ENCODE data around the gene GOLGA7B.

The GOLGA7B gene

DNA sequence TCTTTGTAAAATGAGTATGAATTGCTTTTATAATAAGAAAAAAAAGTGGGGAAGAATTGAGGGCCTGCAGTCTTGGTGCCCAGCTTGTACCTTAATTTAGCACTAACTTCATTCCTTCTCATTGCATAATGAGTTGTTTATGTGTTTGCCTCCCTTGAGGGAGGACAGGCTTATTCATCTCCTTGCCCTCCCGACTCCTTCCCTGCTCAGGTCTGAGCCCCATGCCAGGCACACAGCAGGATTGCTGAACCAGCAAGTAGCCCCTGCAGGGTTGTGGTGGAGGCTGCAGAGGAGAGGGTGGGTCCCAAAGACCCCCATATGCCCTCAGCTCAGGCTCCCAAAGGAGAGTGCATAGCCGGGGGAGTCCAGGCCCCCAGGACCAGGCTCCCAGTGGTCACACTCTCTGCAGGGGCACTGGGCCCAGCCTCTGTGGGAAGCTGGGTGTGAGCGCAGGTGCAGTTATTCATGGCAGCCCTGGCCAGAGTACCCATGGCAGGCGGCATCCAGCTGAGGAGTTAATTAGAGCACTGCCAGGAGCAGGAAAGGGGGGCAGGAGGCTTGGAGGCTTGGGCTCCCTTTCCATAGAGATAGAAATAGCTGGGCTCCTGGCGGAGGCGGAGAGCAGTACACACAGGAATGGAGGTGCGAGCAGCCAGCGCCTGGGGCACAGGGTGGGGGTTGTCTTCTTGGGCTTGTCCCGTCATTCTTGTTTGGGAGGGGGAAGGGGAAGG, 28.2 kb upstream of the GOLGA7B start:
- H3K4me3 ChIP-seq (ENCODE audit: control insufficient read depth, low read depth, low read length) = no peak overlapping the region
- TF ChIP-seq, protein P1, sequence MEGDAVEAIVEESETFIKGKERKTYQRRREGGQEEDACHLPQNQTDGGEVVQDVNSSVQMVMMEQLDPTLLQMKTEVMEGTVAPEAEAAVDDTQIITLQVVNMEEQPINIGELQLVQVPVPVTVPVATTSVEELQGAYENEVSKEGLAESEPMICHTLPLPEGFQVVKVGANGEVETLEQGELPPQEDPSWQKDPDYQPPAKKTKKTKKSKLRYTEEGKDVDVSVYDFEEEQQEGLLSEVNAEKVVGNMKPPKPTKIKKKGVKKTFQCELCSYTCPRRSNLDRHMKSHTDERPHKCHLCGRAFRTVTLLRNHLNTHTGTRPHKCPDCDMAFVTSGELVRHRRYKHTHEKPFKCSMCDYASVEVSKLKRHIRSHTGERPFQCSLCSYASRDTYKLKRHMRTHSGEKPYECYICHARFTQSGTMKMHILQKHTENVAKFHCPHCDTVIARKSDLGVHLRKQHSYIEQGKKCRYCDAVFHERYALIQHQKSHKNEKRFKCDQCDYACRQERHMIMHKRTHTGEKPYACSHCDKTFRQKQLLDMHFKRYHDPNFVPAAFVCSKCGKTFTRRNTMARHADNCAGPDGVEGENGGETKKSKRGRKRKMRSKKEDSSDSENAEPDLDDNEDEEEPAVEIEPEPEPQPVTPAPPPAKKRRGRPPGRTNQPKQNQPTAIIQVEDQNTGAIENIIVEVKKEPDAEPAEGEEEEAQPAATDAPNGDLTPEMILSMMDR (conservative IDR thresholded peaks at IDR 0.05; ENCODE audit: control insufficient read depth, insufficient read depth, low read depth, low read length) = no peak
- DNase-seq (ENCODE audit: low read depth) = no peak

DNA sequence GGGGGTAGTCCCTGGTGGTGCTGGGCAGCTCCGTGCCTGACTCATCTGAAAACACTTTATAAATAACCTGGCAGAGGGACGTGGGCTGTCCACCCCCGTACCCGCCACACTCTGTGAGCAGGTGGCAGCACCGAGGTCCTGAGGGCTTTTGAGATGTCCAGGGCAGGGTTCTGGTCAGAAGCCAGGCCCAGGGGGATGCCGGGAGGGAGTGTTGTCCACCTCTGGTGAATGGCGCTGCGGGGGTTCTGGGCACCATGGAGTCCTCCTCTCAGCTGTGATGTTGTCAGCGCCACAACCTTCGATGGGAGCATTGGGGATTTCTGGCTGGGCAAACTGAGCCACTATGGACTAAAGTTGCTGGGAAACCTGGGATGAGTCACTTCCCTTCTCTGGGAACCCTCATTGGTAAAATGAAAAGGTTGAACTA, 27.4 kb upstream of the GOLGA7B start:
- TF ChIP-seq, protein P1 (conservative IDR thresholded peaks at IDR 0.05; ENCODE audit: control insufficient read depth, insufficient read depth, low read depth, low read length) = no peak
- H3K4me3 ChIP-seq (ENCODE audit: control insufficient read depth, low read depth, low read length) = no peak overlapping the region
- DNase-seq (ENCODE audit: low read depth) = no peak

DNA sequence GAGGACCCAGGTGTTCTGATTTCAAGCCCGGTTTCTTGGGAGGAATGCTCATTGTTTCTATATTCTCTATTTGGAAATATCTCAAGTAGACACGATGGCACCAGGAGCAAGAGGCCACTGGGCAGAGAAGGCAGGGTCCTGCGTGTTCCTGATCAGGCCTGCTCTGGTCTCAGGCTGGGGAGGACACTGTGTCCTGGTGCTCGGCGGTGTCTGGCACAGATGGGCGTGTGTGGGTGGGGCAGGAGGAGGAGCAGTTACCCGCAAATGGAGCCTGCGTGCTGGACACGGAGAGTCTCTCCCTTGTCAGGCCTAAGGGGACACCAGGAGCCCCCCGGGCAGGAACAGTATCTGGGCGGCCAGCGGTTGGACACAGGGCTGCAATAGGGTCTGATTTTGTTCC, 25.9 kb upstream of the GOLGA7B start:
- TF ChIP-seq, protein P1 (conservative IDR thresholded peaks at IDR 0.05; ENCODE audit: control insufficient read depth, insufficient read depth, low read depth, low read length) = no peak
- no peak for DNase-seq (ENCODE audit: low read depth)
- H3K4me3 ChIP-seq (ENCODE audit: control insufficient read depth, low read depth, low read length) = no peak overlapping the region

DNA sequence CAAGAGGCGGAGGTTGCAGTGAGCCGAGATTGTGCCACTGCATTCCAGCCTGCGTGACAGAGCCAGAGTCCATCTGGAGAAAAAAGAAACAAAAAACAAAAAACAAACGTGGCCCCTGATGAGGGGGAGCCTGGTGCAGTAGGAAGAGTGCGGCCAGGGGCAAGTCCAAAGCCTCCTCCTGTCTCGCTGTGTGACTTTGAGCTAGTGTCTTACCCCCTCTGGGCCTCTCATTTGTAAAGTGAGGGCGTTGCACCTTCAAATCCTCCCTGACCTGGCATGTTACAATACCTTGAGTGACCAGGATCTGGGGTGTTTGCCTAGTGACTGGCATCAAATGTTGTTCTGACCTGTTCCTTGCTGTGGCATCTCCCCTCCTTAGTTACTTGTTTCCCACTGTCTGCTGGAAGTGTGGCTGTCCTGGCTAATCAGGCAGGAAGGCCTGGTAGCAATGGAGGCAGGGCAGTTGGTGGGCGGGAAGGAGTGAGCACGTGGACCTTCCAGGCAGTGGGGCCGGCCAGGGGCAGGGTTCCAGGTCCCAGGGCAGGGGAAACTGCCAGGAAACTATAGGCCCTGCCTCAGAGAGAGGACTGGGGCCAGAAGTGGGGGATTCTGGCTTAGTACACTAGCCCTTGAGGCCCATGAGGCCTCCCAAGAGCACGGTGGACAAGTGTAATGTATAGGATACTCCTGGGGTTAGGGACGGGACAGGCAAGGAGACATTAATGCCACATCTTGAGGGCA, 24.5 kb upstream of the GOLGA7B start:
- TF ChIP-seq, protein P1 (conservative IDR thresholded peaks at IDR 0.05; ENCODE audit: control insufficient read depth, insufficient read depth, low read depth, low read length) = no peak
- no peak overlapping the region for H3K4me3 ChIP-seq (ENCODE audit: control insufficient read depth, low read depth, low read length)
- no peak for DNase-seq (ENCODE audit: low read depth)

DNA sequence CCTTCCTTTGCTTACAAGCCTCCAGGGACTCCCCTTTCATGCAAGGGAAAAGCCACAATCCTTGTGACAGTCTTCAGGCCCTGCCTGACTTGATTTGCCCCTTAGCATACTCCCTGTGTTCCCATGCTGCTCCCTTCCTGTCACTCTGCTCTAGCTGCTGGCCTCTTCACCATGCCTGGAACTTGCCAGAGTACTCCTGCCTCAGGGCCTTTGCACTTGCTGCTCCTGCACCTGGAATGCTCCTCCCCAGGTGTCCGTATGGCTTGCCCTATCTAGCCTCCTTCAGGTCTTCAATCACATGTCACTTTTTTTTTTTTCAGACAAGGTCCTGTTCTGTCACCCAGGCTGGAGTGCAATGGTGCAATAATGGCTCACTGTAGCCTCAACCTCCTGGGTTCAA, 22.8 kb upstream of the GOLGA7B start:
- no peak overlapping the region for H3K4me3 ChIP-seq (ENCODE audit: control insufficient read depth, low read depth, low read length)
- no peak for DNase-seq (ENCODE audit: low read depth)
- TF ChIP-seq, protein P1 (conservative IDR thresholded peaks at IDR 0.05; ENCODE audit: control insufficient read depth, insufficient read depth, low read depth, low read length) = no peak

DNA sequence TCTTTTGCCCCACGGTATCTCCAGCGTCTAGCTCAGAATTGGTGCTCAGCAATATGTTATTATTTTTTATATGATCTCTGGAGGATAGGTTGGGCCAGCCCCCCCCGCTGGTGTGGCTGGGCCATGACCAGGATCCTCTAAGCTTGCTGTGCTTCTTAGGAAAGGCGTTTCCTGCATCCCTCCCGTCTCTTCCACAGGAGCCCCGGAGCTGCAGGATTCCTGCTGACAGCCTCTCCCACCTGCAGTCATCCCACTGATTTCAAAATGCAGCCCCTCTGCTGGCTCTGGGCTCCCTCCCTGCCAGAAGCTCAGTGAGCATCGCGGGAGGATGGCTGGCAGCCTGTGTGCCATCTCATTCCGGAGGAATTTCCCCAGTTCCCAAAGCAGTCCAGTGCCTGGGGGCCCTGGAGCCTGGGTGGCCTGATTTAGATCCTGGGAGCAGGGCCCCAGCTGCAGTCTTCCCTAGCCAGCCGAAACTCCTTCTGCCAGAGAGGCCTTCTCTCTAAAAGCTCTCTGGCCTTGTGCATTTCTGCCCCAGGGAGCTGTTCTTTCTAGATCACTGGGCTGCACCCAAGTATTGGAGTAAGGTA, 21.8 kb upstream of the GOLGA7B start:
- TF ChIP-seq, protein P1 (conservative IDR thresholded peaks at IDR 0.05; ENCODE audit: control insufficient read depth, insufficient read depth, low read depth, low read length) = no peak
- H3K4me3 ChIP-seq (ENCODE audit: control insufficient read depth, low read depth, low read length) = no peak overlapping the region
- DNase-seq (ENCODE audit: low read depth) = no peak
